Neural crest cell (in vitro differentiated cells): ENCODE results near the gene GABRB3. TPM values are rescaled to one million over a fixed set of nuclear protein-coding genes. Genes with fewer than 3 reads are reported as not detected.

ENCODE experiments used
- DNase-seq: peaks from one replicate; pipeline ENCODE4 v3.0.0; 2021; ENCODE audit warnings: low read depth, mixed read lengths, low spot score
- H3K27ac Mint-ChIP-seq: one replicate; pipeline ENCODE4 v1.8.0; 2021; ENCODE audit warnings: mild to moderate bottlenecking, mixed read lengths; ENCODE audit not compliant: unreplicated experiment
- H3K27me3 Mint-ChIP-seq: 2 replicates; pipeline ENCODE4 v1.8.0; 2021; ENCODE audit warnings: low read depth, mild to moderate bottlenecking, mixed read lengths
- H3K36me3 Mint-ChIP-seq: 2 replicates; pipeline ENCODE4 v1.8.0; 2021; ENCODE audit warnings: low read depth, mild to moderate bottlenecking, mixed read lengths
- H3K4me1 Mint-ChIP-seq: 2 replicates; pipeline ENCODE4 v1.8.0; 2021; ENCODE audit warnings: mixed read lengths
- H3K4me3 Mint-ChIP-seq: one replicate; pipeline ENCODE4 v1.8.0; 2021; ENCODE audit warnings: mild to moderate bottlenecking, mixed read lengths
- H3K9me3 Mint-ChIP-seq: 2 replicates; pipeline ENCODE4 v1.8.0; 2021; ENCODE audit warnings: mixed read lengths
- CTCF ChIP-seq: fragments of 200-600 bp; sonication (generic); conservative IDR thresholded peaks from 2 replicates; pipeline ENCODE4 v1.5.0; 2021; ENCODE audit warnings: antibody characterized with exemption, mild to moderate bottlenecking
- total RNA-seq: library from RNA; stranded (reverse); gene quantifications from 2 replicates; pipeline ENCODE4 v1.2.1, GENCODE V29; 2021

Gene GABRB3
- total RNA-seq, 1 donor from 2014 or later: 23.7 TPM

- H3K4me3 Mint-ChIP-seq: no peak overlapping the region
- no peak for TF ChIP-seq CTCF
- H3K27me3 Mint-ChIP-seq: peaks cover 2% of the 10 kb centered on the region
- H3K4me1 Mint-ChIP-seq: peaks cover 8% of the 10 kb centered on the region
- no peak overlapping the region for H3K27ac Mint-ChIP-seq
- DNase-seq: no peak
- H3K36me3 Mint-ChIP-seq: peaks cover 14% of the 10 kb centered on the region
- peaks cover 13% of the 10 kb centered on the region for H3K9me3 Mint-ChIP-seq
Measured at GRCh38 chr15:26690778-26691177, 82.1 kb downstream of the GABRB3 start.

GRCh38 chr15:26689462-26689861 is 83.4 kb downstream of the GABRB3 start:
- no peak overlapping the region for H3K27ac Mint-ChIP-seq
- peaks cover 6% of the 10 kb centered on the region for H3K9me3 Mint-ChIP-seq
- H3K36me3 Mint-ChIP-seq: peaks cover 7% of the 10 kb centered on the region
- H3K4me1 Mint-ChIP-seq: peaks cover 8% of the 10 kb centered on the region
- no peak for TF ChIP-seq CTCF
- DNase-seq: no peak
- no peak overlapping the region for H3K4me3 Mint-ChIP-seq
- H3K27me3 Mint-ChIP-seq: no peaks in the 10 kb centered on the region

GRCh38 chr15:26686547-26687187 is 86.2 kb downstream of the GABRB3 start:
- no peak overlapping the region for H3K27ac Mint-ChIP-seq
- no peak for DNase-seq
- peaks cover 20% of the 10 kb centered on the region for H3K4me1 Mint-ChIP-seq
- H3K9me3 Mint-ChIP-seq: no peaks in the 10 kb centered on the region
- no peaks in the 10 kb centered on the region for H3K27me3 Mint-ChIP-seq
- TF ChIP-seq CTCF: no peak
- no peaks in the 10 kb centered on the region for H3K36me3 Mint-ChIP-seq
- H3K4me3 Mint-ChIP-seq: no peak overlapping the region

- H3K9me3 Mint-ChIP-seq: no peaks in the 10 kb centered on the region
- no peak for TF ChIP-seq CTCF
- no peak for DNase-seq
- peaks cover 22% of the 10 kb centered on the region for H3K4me1 Mint-ChIP-seq
- H3K27ac Mint-ChIP-seq: peak overlapping the region; percentile 19
- H3K27me3 Mint-ChIP-seq: no peaks in the 10 kb centered on the region
- H3K36me3 Mint-ChIP-seq: no peaks in the 10 kb centered on the region
- H3K4me3 Mint-ChIP-seq: no peak overlapping the region
Measured at GRCh38 chr15:26682598-26683164, 90.2 kb downstream of the GABRB3 start.

GRCh38 chr15:26679927-26680326 is 92.9 kb downstream of the GABRB3 start:
- H3K4me1 Mint-ChIP-seq: peaks cover 22% of the 10 kb centered on the region
- H3K4me3 Mint-ChIP-seq: no peak overlapping the region
- H3K36me3 Mint-ChIP-seq: no peaks in the 10 kb centered on the region
- DNase-seq: no peak
- TF ChIP-seq CTCF: no peak
- no peaks in the 10 kb centered on the region for H3K9me3 Mint-ChIP-seq
- H3K27ac Mint-ChIP-seq: no peak overlapping the region
- H3K27me3 Mint-ChIP-seq: no peaks in the 10 kb centered on the region
